MV-4-11 (cell line): ENCODE data around the gene PPM1D.
"Not testable (repeated sequence)": the region's sequence is repeated elsewhere in the genome, so short reads cannot be mapped to it uniquely, and the experiment has no call there.

Source experiments
- DNase-seq: peaks from one replicate; lab custom pipeline; 2025; lab: John Stamatoyannopoulos, UW

Gene PPM1D

DNA sequence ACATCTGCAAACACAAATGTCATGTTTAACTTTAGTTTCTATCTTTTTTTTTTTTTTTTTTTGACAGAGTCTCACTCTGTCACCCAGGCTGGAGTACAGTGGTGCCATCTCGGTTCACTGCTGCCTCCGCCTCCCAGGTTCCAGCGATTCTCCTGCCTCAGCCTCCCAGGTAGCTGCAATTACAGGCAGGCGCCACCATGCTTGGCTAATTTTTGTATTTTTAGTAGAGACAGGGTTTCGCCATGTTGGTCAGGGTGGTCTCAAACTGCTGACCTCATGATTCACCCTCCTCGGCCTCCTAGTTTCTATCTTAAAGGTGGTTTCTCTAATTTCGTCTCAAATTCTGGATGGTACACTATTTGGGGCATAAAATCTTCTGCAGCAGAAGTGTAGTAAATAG lies 5.8 kb upstream of the PPM1D start:
- DNase-seq = peak; percentile 33

DNA sequence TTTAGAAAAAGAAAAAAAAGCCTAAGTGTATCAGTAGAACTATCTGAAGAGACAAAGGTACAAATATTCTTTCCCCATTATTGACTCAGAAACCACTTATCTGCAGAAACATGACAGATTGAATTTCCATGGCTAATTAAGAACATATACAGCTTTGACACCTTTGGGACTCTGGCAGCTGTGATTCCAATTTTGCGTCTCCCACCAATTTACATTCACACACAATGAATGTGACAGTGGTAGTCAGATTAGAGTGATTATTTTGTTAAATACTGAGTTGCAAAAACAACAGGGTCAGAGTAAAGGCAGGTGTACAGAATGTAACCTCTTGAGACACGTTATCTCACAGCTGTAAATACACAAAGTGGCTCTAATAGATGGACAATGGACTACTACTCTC lies 5.3 kb upstream of the PPM1D start:
- no peak for DNase-seq

DNA sequence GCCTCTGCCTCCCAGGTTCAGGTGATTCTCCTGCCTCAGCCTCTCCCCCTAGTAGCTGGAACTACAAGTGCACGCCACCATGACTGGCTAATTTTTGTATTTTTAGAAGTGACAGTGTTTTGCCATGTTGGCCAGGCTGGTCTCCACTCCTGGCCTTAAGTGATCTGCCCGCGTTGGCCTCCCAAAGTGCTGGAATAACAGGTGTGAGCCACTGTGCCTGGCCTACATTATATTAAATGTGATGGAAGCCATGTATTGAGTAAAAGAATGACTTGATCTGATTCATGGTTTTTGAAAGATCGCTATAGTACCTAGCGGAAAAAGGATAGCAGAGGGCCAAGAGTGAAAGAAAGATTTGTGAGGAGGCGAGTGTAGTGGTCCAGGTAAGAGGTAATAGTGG lies 2.7 kb upstream of the PPM1D start:
- DNase-seq = no peak

DNA sequence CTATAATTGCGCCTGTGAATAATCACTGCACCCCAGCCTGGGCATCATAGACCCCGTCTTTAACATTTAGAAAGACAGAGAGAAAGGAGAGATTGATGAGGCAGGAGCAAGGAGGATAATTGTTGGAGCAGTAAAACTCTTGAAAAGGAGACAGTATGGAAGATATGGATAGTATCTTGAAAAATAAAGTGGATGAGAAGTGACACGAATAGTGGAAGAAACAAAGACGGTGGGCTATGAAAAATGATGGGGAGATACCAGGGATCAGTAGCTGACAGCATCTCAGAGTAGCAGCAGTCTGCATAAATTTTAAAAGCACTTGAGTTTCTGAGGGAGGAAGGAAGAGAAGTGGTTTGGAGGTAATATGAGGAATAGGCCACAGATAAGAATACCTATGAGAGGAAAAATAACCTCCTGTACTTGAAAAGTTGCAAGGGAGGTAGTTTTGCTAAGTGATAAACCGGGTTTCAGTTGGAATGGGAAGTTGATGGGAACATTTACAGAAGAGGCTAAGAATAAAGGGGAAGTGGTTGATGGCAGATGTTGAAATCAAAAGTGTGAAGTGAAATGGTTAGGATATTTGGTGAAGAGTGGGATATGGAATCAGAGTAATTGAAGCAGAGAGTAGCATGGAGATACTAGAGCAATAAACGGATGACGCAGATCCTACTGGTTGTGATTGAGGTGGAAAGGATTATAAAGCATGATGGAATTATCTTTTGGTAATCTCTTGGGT lies 1.8 kb upstream of the PPM1D start:
- DNase-seq = peak; percentile 87

DNA sequence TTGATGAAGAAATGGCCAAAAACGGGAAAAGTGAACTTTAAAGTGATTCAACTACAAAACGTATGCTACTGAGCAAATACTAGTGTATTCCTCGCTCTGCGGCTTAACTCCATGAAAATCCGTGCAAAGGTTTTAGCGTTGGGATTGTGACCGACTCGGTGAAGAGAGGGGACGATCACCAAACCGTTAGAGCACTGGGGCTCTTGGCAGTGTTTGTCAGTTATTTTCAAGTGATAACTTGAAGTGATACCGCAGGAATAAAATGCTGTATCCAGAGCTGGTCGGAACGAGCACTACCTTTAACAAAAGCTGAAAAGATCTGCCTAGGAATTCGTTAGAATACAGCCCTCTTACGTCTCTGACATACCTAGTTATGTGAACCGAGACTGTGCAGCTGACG lies 773 bp upstream of the PPM1D start:
- no peak for DNase-seq

DNA sequence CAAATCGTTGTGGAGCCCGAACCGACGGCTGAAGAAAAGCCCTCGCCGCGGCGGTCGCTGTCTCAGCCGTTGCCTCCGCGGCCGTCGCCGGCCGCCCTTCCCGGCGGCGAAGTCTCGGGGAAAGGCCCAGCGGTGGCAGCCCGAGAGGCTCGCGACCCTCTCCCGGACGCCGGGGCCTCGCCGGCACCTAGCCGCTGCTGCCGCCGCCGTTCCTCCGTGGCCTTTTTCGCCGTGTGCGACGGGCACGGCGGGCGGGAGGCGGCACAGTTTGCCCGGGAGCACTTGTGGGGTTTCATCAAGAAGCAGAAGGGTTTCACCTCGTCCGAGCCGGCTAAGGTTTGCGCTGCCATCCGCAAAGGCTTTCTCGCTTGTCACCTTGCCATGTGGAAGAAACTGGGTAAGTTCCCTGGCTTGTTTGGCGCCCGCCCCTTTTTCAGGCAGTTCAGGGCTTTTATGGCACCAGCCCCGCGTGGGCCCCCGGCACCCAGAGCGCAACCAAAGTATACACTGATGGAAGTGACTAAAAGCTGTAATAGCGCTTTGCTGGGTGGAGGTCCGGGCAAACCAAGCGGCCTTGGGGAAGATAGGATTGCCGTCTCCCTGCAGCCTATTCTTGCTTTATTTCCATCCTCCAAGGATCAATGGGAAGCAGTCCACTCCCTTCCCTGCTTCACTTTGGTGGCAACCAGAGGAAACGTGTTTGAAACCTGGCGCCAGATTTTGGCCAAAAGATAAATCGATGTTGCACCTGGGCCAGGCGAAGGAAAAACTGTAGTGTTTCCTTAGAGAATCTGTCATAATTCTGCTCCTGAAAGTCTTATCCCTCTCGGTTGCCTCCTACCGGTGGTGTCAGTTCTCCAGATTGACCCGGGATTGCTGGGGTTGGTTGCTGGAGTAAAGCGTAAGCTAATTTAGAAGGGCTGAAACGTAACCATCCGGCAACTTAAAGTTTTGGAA lies 775 bp downstream of the PPM1D start:
- peak; percentile 77 for DNase-seq

DNA sequence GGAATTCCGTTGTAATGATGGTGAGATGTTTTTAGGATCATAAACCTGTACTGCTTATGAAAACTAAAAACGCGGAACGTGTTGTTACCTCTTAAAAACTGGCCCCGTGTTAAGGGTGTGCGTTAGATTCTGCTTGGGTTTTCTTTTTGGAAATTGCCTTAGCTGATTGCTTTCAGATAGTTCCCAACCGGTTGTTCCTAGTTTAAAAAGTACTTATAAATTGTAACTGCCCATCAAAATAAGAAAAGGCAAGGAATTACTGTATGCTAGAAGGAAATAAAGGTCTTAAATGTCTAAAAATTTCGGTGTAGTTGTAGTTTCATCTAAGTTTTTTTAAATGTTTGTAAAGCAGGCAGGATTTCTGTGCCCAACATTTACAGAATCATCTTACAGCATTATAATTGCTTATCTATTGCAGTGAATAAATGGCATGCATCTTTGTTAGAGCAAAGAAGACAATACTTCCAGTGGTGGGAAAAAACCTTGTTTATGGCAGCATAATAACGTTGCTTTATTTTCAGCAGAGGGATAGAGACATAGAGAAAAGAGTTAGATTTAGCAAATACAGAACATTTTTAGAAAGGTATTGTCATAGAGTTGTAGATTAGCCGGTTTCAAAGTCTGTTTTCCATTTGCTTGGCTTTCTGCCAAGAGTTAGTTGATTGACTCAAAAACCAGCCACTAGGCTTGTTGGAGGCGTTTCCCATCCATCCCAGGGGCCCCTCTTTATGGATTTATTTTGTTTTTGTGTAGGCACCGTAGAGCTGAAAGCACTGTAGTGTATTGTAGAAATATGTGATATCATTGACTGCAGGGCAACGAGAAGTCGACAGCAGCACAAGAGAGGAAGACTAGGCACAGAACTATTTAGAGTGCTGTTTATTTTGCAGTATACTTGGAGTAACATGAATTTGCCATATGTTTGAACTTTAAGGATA lies 1.7 kb downstream of the PPM1D start:
- DNase-seq = peak; percentile 54

DNA sequence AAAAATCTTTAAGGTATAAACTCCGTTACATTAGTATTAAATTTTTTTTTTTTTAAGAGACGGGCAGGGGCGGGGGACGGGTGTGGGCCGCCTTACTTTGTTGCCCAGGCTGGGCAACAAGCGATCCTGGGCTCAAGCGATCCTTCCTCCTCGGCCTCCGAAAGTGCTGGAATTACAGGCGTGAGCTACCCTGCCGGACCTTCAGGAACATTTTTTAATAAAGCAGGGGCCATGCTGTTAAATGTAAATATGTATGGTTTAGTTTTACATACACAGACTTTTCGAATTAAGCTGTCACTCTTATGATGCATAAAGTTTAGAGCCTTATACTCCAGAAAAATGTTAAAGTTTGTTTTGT lies 2.4 kb downstream of the PPM1D start:
- DNase-seq = no peak

DNA sequence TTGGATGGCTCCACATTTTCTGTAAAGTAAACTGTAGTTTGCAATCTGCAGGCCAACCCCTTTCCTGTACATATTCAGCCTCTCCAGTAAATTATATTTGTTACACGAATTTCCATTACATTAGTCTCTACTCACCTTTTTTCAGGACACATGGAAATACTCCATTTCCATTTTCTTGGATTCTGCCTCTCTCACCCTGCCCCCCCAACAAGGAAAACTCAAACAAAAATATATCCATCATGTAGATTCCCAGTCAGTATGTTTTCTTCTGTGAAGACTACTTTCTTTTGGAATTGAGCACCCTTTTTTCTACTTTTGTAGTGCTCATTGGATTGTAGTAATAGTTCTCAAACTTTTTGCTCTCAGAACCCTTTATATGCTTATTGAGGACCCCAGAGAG lies 2.9 kb downstream of the PPM1D start:
- DNase-seq = no peak

DNA sequence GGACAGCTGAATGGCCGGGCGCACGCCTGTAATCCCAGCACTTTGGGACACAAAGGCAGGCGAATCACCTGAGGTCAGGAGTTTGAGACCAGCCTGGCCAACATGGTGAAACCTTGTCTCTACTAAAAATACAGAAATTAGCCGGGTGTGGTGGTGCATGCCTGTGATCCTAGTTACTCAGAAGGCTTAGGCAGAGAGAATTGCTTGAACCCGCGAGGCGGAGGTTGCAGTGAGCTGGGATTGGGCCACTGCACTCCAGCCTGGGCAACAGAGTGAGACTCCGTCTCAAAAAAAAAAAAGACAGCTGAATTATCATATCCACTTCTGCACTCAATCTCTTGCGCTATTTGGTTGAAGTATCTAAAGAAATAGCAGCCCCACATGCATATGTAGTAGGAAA lies 3.5 kb downstream of the PPM1D start:
- DNase-seq = not testable (repeated sequence)

DNA sequence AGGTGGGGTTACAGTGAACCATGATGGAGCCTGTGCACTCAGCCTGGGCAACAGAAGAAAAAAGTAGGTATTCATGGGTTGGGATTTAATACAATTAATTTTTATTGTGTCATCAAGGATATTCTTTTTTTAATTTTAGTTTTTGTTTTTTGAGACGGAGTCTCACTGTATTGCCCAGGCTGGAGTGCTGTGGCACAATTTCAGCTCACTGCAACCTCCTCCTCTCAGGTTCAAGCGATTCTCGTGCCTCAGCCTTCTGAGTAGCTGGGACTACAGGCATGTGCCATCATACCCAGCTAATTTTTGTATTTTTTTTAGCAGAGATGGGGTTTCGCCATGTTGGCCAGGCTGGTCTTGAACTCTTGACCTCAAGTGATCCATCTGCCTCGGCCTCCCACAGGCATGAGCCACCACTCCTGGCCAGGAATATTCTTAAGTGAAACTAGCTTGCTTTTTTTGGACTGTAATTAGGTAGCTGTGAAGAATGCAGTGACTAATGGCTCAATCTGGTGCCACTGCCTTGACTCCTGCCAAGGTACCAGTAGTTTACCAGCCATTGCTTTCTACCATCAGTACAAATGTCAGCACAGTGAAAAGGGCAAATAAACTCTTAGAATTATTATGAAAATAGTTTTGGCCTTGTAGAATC lies 4.8 kb downstream of the PPM1D start:
- DNase-seq = peak; percentile 13

DNA sequence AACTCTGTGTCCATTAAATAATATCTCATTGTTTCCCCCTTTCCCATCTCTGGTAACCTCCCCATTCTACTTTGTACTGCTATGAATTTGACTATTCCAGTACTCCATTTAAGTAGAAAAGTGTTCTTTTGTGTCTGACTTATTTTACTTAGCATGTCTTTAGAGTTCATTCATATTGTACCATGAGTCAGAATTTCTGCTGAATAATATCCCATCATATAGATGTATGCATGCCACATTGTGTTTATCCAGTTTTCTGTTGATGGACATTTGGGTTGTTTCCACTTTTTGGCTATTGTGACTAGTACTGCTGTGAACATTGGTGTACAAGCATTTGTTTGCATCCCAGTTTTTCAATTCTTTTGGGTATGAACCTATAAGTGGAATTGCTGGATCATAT lies 6.0 kb downstream of the PPM1D start:
- no peak for DNase-seq

DNA sequence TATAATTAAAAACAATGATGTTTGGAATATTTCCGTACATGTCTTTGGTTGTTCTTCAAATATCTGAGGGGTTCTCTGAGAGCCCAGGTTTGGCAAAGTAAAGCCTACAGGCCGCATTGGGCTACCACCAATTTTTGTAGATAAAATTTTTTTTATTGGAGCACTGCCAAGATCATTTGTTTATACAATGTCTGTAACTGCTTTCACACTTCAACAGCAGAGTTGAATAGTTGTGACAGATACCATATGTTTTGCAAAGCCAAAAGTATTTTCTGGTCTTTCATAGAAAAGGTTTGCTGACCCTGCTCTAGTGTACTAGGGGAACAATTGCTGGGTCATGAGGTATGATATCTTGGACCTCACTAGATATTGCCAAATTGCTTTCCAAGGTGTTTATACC lies 10.5 kb downstream of the PPM1D start:
- no peak for DNase-seq

DNA sequence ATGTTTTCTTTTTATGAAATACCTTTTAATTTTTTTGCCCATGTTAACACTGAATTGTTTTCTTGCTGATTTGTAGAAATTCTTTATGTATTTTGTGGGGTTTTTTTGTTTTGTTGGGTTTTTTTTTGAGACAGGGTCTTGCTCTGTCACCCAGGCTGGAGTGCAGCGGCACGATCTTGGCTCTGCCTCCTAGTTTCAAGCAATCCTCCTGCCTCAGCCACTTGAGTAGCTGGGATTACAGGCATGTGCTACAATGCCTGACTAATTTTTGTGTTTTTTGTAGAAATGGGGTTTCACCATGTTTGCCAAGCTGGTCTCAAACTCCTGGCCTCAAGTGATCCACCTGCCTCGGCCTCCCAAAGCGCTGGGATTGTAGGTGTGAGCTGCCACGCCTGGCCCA lies 11.3 kb downstream of the PPM1D start:
- DNase-seq = not testable (repeated sequence)

DNA sequence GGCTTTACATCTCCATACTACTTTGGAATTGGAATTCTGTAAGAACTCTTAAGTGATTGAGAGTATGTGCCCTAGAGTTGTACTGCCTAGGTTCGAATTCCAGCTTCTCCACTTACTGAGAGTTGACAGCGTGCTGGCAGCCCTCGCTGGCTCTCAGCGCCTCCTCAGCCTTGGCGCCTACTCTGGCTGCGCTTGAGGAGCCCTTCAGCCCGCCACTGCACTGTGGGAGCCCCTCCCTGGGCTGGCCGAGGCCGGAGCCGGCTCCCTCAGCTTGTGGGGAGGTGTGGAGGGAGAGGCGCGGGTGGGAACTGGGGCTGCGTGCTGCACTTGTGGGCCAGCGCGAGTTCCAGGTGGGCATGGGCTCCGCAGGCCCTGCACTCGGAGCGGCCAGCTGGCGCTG lies 13.3 kb downstream of the PPM1D start:
- no peak for DNase-seq

DNA sequence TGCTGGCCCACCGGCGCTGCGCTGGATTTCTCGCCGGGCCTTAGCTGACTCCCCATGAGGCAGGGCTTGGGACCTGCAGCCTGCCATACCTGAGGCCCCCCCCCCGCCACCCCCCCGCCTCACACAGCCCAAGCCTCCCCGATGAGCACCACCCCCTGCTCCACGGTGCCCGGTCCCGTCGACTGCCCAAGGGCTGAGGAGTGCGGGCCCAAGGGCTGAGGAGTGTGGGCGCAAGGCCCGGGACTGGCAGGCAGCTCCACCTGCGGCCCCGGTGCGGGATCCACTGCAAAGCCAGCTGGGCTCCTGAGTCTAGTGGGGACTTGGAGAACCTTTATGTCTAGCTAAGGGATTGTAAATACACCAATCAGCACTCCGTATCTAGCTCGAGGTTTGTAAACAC lies 13.8 kb downstream of the PPM1D start:
- not testable (repeated sequence) for DNase-seq

DNA sequence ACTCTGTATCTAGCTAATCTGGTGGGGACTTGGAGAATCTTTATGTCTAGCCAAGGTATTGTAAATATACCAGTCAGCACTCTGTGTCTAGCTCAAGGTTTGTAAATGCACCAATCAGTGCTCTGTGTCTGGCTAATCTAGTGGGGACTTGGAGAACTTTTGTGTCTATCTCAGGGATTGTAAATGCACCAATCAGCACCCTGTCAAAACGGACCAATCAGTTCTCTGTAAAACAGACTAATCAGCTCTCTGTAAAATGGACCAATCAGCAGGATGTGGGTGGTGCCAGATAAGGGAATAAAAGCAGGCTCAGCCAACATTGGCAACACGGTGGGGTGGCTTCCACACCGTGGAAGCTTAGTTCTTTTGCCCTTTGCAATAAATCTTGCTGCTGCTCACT lies 14.3 kb downstream of the PPM1D start:
- not testable (repeated sequence) for DNase-seq

DNA sequence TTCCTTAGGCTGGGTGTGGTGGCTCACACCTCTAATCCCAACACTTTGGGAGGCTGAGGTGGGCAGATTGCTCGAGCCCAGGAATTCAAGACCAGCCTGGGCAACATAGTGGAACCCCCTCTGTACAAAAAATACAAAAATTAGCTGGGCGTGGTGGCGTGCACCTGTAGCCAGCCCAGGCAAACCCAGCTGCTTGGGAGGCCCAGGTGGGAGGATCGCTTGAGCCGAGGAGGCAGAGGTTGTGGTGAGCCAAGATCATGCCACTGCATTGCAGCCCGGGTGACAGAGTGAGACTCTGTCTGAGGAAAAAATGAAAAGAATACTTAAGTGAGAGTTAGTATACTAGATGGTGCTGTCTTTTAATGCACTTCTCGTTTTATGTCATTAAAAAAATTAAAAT lies 15.1 kb downstream of the PPM1D start:
- no peak for DNase-seq

DNA sequence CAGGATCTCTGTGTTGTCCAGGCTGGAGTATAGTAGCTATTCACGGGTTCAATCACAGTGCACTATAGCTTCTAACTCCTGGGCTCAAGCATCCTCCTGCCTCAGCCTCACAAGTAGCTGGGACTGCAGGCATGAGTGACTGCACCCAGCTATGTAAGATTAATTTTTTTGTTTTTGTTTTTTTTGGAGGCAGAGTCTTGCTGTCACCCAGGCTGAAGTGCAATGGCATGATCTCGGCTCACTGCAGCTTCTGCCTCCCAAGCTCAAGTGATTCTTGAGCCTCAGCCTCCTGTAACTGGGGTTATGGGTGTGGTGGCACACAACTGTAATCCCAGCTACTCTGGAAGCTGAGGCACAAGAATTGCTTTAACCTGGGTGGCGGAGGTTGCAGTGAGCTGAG lies 15.8 kb downstream of the PPM1D start:
- no peak for DNase-seq

DNA sequence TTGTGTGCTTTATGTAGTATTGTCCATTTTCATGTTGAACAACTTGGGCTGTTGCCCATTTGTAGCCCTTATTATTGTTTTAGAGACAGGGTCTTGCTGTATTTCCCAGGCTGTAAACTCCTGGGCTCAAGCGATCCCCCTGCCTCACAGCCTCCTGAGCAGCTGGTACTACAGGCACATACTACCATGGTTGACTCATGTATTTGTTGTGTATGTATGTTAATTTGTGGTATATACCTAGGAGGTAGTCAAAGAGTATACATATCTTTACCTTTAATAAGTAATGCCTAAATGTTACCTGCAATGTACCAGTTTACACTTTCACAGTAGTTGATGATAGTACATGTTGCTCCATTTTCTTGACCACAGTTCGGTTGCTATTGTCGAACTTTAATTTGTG lies 18.1 kb downstream of the PPM1D start:
- DNase-seq = no peak

DNA sequence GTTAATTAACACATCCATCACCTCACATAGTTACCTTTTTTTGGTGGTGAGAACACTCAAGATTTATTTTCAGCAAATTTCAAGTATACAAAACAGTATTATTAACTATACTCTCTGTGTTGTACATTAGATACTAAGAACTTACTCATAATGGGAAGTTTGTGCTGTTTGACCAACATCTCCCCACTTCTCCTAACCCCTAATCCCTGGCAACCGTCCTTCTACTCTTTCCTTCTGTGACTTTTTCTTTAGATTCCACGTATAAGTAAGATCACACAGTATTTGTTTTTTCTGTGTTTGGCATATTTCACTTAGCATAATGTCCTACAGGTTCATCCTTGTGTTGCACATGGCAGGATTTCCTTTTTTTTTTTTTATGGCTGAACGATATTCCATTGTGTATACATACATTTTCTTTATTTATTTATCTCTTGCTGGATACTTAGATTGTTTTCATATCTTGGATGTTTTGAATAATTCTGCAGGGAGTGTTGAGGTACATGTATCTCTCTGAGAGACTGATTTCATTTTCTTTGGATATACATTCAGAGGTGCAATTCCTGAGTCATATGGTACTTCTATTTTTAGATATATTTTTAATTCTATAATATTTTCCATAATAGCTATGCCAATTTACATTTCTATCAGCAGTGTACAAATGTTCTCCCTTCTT lies 19.0 kb downstream of the PPM1D start:
- peak; percentile 69 for DNase-seq
